Amygdala (tissue), 56 donors: ENCODE results near the gene NEDD8.

Experiments used
- DNase-seq, 56 donors: peaks; one replicate each; lab custom pipeline; 2025; lab: John Stamatoyannopoulos, UW

NEDD8 gene

GRCh38 chr14:24184104-24184970, 47.8 kb downstream of the NEDD8 start:
- no peak for DNase-seq

- DNase-seq = no peak
Measured at GRCh38 chr14:24183014-24183481, 49.1 kb downstream of the NEDD8 start.

GRCh38 chr14:24182110-24182882, 49.9 kb downstream of the NEDD8 start:
- DNase-seq = no peak

GRCh38 chr14:24181371-24182077, 50.6 kb downstream of the NEDD8 start:
- DNase-seq = no peak

GRCh38 chr14:24179961-24180796, 52.0 kb downstream of the NEDD8 start:
- peak in 23 of 56 donors; percentile 10 to 54 (median 28) for DNase-seq

GRCh38 chr14:24179294-24179960, 52.7 kb downstream of the NEDD8 start:
- no peak for DNase-seq

GRCh38 chr14:24178399-24179178, 53.6 kb downstream of the NEDD8 start:
- no peak for DNase-seq

- DNase-seq = no peak
Measured at GRCh38 chr14:24177891-24178290, 54.3 kb downstream of the NEDD8 start.

GRCh38 chr14:24177041-24177825, 54.9 kb downstream of the NEDD8 start:
- DNase-seq = no peak

GRCh38 chr14:24176599-24176998, 55.6 kb downstream of the NEDD8 start:
- DNase-seq = no peak

- peak in 5 of 56 donors; percentile 3 to 43 (median 19) for DNase-seq
Measured at GRCh38 chr14:24172871-24173281, 59.3 kb downstream of the NEDD8 start.

GRCh38 chr14:24172261-24172860, 59.8 kb downstream of the NEDD8 start:
- DNase-seq = peak in 8 of 56 donors; percentile 16 to 48 (median 29)

GRCh38 chr14:24171422-24172260, 60.5 kb downstream of the NEDD8 start, which contains the start of gene REC8:
REC8 (plus strand) TSS chr14:24172080; CDS start chr14:24172553, 473 bp downstream.
- DNase-seq = peak; percentile 26 to 96 (median 90)

GRCh38 chr14:24167469-24168114, 64.6 kb downstream of the NEDD8 start:
- DNase-seq = no peak
